Measurements from ENCODE around the gene CENPL. TPM values are rescaled to one million over a fixed set of nuclear protein-coding genes. Genes with fewer than 3 reads are reported as not detected.

Gene CENPL
- total and polyA plus RNA-seq, 10 of the 15 experiments (the other 5 are each of a cell fraction or from before 2014, with no cell fraction given): 14.9 to 32.1 (median 24.5) TPM

GRCh38 chr1:173868266-173869020 lies 43.8 kb upstream of the CENPL start, which contains the start of gene ZBTB37 (continued):
- TF ChIP-seq CEBPZ (IDR thresholded peaks at IDR 0.05; ENCODE audit: low read depth, low read length) (no peak), IKZF2 (IDR thresholded peaks at IDR 0.05) (peak; percentile 62 to 75; a peak in 2 of 4 replicates), MTA3 (IDR thresholded peaks at IDR 0.05; ENCODE audit: borderline replicate concordance, low read length) (no peak), WRNIP1 (IDR thresholded peaks at IDR 0.05; ENCODE audit: borderline replicate concordance, low read depth, low read length) (no peak), GATAD2B (conservative IDR thresholded peaks at IDR 0.05; ENCODE audit: low read depth) (peak; percentile 78; the same call in 1 of the 2 replicates), E2F8 (IDR thresholded peaks at IDR 0.05; ENCODE audit: low read depth, partially characterized antibody) (no peak), ETV6 (conservative IDR thresholded peaks at IDR 0.05 in 1 of 2, IDR thresholded peaks at IDR 0.05 in 1 of 2; ENCODE audit: borderline replicate concordance in 1 of 2, low read depth in 1 of 2) (peak in 1 of 2 experiments; percentile 96; a peak in 3 of 4 replicates), RB1 (IDR thresholded peaks at IDR 0.05; ENCODE audit: borderline replicate concordance) (peak; percentile 58; the same call in 1 of the 2 replicates), RFX5 (IDR thresholded peaks at IDR 0.05; ENCODE audit: low read depth, low read length) (no peak), HDGF (IDR thresholded peaks at IDR 0.05) (0 out of 2 replicates have a peak, but pooled peaks have one; percentile 0), POLR2A (IDR thresholded peaks at IDR 0.05; ENCODE audit: low read depth, low read length) (no peak; the same call in 1 of the 2 replicates), TCF7 (IDR thresholded peaks at IDR 0.05; ENCODE audit: borderline replicate concordance) (no peak), STAT1 (conservative IDR thresholded peaks at IDR 0.05) (no peak)
- TF ChIP-seq, protein P1, sequence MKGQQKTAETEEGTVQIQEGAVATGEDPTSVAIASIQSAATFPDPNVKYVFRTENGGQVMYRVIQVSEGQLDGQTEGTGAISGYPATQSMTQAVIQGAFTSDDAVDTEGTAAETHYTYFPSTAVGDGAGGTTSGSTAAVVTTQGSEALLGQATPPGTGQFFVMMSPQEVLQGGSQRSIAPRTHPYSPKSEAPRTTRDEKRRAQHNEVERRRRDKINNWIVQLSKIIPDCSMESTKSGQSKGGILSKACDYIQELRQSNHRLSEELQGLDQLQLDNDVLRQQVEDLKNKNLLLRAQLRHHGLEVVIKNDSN (IDR thresholded peaks at IDR 0.05; ENCODE audit: borderline replicate concordance, extremely low read length, insufficient read depth, low read depth, low read length): no peak
- TF ChIP-seq, protein P2, sequence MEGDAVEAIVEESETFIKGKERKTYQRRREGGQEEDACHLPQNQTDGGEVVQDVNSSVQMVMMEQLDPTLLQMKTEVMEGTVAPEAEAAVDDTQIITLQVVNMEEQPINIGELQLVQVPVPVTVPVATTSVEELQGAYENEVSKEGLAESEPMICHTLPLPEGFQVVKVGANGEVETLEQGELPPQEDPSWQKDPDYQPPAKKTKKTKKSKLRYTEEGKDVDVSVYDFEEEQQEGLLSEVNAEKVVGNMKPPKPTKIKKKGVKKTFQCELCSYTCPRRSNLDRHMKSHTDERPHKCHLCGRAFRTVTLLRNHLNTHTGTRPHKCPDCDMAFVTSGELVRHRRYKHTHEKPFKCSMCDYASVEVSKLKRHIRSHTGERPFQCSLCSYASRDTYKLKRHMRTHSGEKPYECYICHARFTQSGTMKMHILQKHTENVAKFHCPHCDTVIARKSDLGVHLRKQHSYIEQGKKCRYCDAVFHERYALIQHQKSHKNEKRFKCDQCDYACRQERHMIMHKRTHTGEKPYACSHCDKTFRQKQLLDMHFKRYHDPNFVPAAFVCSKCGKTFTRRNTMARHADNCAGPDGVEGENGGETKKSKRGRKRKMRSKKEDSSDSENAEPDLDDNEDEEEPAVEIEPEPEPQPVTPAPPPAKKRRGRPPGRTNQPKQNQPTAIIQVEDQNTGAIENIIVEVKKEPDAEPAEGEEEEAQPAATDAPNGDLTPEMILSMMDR (IDR thresholded peaks at IDR 0.05 in 2 of 3, conservative IDR thresholded peaks at IDR 0.05 in 1 of 3; ENCODE audit: control insufficient read depth in 2 of 3, extremely low read depth in 1 of 3, insufficient read depth in 1 of 3, low read depth in 3 of 3, low read length in 3 of 3): peak; percentile 1 to 34 (median 3); a peak in 1 of 6 replicates
- TF ChIP-seq, protein P3, sequence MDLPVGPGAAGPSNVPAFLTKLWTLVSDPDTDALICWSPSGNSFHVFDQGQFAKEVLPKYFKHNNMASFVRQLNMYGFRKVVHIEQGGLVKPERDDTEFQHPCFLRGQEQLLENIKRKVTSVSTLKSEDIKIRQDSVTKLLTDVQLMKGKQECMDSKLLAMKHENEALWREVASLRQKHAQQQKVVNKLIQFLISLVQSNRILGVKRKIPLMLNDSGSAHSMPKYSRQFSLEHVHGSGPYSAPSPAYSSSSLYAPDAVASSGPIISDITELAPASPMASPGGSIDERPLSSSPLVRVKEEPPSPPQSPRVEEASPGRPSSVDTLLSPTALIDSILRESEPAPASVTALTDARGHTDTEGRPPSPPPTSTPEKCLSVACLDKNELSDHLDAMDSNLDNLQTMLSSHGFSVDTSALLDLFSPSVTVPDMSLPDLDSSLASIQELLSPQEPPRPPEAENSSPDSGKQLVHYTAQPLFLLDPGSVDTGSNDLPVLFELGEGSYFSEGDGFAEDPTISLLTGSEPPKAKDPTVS (IDR thresholded peaks at IDR 0.05; ENCODE audit: low read depth, low read length): no peak
- TF ChIP-seq, protein P4, sequence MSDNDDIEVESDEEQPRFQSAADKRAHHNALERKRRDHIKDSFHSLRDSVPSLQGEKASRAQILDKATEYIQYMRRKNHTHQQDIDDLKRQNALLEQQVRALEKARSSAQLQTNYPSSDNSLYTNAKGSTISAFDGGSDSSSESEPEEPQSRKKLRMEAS (IDR thresholded peaks at IDR 0.05; ENCODE audit: low read depth, low read length): 0 out of 2 replicates have a peak, but pooled peaks have one; percentile 9

All from GM12878 (cell line).